A549 (cell line): ENCODE measurements around the gene LCN2.
"Not testable (repeated sequence)": the region's sequence is repeated elsewhere in the genome, so short reads cannot be mapped to it uniquely, and the experiment has no call there.

Experiments used
- POLR2A ChIP-seq: IDR thresholded peaks from 2 replicates; pipeline ENCODE4 v1.6.1; 2012; ENCODE audit warnings: mild to moderate bottlenecking, low read length
- TF ChIP-seq, protein P1 (sequence below): fragments of 200-600 bp; sonication (generic); IDR thresholded peaks from 2 replicates; pipeline ENCODE4 v1.6.1; 2016; ENCODE audit warnings: antibody characterized with exemption, mild to moderate bottlenecking, moderate library complexity

DNA sequence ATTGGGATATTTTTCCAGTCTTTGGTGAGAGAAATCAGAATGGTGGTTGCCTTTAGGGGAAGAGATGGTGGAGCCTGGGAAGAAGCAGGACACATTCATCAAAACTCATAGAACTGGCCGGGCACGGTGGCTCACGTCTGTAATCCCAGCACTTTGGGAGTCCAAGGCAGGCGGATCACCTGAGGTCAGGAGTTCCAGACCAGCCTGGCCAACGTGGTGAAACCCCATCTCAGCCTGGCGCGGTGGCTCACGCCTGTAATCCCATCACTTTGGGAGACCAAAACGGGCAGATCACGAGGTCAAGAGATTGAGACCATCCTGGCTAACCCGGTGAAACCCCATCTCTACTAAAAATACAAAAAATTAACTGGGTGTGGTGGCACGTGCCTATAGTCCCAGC is 37.5 kb upstream of the LCN2 start:
- TF ChIP-seq POLR2A: not testable (repeated sequence)
- TF ChIP-seq, protein P1, sequence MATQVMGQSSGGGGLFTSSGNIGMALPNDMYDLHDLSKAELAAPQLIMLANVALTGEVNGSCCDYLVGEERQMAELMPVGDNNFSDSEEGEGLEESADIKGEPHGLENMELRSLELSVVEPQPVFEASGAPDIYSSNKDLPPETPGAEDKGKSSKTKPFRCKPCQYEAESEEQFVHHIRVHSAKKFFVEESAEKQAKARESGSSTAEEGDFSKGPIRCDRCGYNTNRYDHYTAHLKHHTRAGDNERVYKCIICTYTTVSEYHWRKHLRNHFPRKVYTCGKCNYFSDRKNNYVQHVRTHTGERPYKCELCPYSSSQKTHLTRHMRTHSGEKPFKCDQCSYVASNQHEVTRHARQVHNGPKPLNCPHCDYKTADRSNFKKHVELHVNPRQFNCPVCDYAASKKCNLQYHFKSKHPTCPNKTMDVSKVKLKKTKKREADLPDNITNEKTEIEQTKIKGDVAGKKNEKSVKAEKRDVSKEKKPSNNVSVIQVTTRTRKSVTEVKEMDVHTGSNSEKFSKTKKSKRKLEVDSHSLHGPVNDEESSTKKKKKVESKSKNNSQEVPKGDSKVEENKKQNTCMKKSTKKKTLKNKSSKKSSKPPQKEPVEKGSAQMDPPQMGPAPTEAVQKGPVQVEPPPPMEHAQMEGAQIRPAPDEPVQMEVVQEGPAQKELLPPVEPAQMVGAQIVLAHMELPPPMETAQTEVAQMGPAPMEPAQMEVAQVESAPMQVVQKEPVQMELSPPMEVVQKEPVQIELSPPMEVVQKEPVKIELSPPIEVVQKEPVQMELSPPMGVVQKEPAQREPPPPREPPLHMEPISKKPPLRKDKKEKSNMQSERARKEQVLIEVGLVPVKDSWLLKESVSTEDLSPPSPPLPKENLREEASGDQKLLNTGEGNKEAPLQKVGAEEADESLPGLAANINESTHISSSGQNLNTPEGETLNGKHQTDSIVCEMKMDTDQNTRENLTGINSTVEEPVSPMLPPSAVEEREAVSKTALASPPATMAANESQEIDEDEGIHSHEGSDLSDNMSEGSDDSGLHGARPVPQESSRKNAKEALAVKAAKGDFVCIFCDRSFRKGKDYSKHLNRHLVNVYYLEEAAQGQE: not testable (repeated sequence)
